ENCODE results near the gene BTD. TPM values are rescaled to one million over a fixed set of nuclear protein-coding genes. Genes with fewer than 3 reads are reported as not detected.
A peak's percentile ranks its signal among the peaks of the same experiment; 100 is the strongest.
"Not testable (repeated sequence)": the region's sequence is repeated elsewhere in the genome, so short reads cannot be mapped to it uniquely, and the experiment has no call there.

BTD gene
- total RNA-seq, 2 experiments from 2014 or later: 8.7 to 9.7 TPM

DNA sequence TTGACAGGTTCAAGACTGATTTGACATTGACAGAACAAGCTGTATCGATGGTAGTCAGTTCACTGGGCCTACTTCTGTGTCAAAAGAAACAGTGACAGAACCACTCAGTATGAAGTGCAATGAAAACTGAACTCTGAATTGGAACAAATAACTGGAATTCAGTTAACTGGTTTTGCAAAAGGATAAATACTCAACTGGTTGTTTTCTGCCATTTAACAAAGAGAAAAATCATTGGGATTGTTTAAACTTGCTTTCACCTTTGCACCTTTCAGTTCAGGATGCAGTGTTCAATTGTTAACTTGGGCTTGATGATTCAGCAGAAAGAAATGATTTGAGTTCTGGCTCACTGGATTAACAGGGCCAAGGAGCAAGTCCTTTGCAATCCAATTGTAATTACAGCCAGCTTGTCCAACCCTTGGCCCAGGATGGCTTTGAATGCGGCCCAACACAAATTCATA lies 4.9 kb downstream of the BTD start:
- Mint-ChIP-seq H3K27me3 (ENCODE audit: low read depth) (no peaks in the 10 kb centered on the region), H3K4me1 (ENCODE audit: low read depth) (peaks cover 29% of the 10 kb centered on the region), H3K36me3 (ENCODE audit: low read depth) (peaks cover 5% of the 10 kb centered on the region), H3K4me3 (no peak overlapping the region), H3K27ac (no peak overlapping the region), H3K9me3 (peaks cover 1% of the 10 kb centered on the region)
- intact Hi-C loops (cut with micrococcal nuclease): no loop called here
- CTCF ChIA-PET: interaction anchor here (0.6 kb wide), 1 partner anchor 210 kb away, joined by 4 read pairs; no protein-coding TSS in a partner anchor
- no peak for DNase-seq

DNA sequence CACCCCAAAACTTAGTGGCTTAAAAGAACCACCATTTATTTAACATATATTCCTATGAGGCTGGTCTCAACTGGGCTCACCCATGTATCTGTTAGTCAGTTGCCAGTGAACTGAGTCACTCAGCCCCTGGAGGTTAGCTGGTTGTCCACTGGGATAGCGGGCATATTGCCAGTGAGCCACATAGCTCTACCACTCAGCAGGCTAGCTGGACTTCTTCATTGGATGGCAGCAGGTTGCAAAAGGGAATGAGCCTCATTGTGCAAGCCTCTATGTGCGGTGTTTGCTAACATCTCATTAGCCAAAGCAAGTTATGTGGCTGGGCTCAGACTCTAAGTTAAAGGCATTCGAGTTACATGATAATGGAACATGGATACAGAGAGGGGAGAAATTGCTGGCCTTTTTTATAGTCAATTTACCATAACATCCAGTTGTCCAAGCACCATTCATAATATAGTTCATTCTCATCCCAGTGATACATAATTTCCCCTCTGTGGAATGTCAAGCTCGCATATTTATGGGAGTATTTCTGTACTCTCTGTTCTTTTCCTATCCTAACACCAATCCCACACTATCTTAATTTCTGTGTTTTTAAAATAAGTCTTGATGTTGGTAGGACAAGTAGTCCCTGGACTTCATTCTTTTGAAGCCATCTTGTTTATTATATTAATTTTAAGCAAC lies 8.7 kb downstream of the BTD start:
- Mint-ChIP-seq H3K4me1 (ENCODE audit: low read depth) (peaks cover 13% of the 10 kb centered on the region), H3K4me3 (no peak overlapping the region), H3K36me3 (ENCODE audit: low read depth) (no peaks in the 10 kb centered on the region), H3K27me3 (ENCODE audit: low read depth) (no peaks in the 10 kb centered on the region), H3K9me3 (no peaks in the 10 kb centered on the region), H3K27ac (no peak overlapping the region)
- CTCF ChIA-PET: no interaction called here
- no peak for DNase-seq
- intact Hi-C loops (cut with micrococcal nuclease): no loop called here

DNA sequence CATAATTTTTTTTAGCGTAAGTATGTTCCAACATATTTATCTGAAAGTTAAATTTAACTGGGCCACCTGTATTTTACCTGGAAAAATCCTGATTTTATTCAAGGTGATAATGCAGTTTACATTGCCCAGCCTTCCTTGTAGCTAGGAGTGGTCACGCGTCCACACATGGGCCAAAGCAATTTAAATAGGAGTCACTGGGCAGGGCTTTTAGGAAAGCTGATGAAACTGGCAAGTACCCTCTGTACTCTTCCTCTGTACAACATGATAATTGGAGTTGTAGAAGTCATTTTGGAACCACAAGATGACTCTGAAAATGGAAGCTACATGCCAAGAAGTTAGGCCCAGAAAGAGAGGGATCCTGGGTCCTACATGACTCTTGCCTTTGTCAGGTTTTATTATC lies 9.5 kb downstream of the BTD start:
- no peak overlapping the region for H3K27ac Mint-ChIP-seq
- DNase-seq: no peak

DNA sequence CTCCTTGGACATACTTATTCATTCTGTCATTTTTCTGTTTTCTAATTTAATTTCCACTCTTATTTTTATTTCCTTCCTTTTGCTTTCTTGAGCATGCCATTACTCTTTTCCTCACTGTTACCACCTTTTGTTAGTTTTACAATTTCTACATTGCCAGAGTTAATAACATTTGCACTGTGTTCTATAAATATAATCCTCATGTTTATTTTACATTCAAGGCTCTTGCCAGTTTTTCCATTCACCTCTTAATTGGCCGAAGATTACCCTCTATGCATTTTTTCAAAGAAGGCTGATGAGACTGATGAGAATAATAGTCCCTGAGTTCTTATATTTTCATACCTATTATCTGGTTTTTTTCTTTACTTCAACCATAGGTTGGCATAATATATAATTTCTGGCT lies 10.5 kb downstream of the BTD start:
- Mint-ChIP-seq H3K27me3 (ENCODE audit: low read depth) (no peaks in the 10 kb centered on the region), H3K27ac (no peak overlapping the region), H3K36me3 (ENCODE audit: low read depth) (no peaks in the 10 kb centered on the region), H3K4me1 (ENCODE audit: low read depth) (peaks cover 6% of the 10 kb centered on the region), H3K4me3 (no peak overlapping the region), H3K9me3 (no peaks in the 10 kb centered on the region)
- CTCF ChIA-PET: interaction anchor here (0.6 to 0.7 kb wide), 2 partner anchors 38 to 231 kb away, joined by 3 read pairs; no protein-coding TSS in a partner anchor
- no peak for DNase-seq
- intact Hi-C loops (cut with micrococcal nuclease): no loop called here

More for the DNA sequence above, 9.5 kb downstream of the BTD start:
- CTCF ChIA-PET: no interaction called here
- H3K27me3 Mint-ChIP-seq (ENCODE audit: low read depth): no peaks in the 10 kb centered on the region
- H3K36me3 Mint-ChIP-seq (ENCODE audit: low read depth): no peaks in the 10 kb centered on the region
- intact Hi-C loops (cut with micrococcal nuclease): no loop called here
- H3K4me1 Mint-ChIP-seq (ENCODE audit: low read depth): peaks cover 12% of the 10 kb centered on the region
- no peaks in the 10 kb centered on the region for H3K9me3 Mint-ChIP-seq
- no peak overlapping the region for H3K4me3 Mint-ChIP-seq

DNA sequence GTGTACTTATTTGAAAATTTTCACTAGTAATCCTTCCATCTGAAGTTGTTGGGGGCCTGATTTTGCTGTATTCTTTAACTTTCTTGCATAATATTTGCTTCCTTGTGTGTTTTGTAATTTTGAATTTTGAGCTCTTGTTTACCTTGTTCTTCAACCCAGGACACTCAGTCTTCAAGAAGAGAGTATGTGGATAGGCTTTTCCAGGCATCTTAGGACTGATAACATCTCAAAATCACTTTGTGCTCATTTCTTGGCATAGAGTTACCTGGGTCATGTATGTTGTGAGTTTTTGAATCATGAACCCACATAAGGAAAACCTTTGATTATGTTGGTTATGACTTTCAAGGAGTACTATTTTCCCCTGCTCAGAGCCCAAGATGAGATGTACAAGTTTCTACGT lies 13.4 kb downstream of the BTD start:
- CTCF ChIA-PET: no interaction called here
- Mint-ChIP-seq H3K36me3 (ENCODE audit: low read depth) (peaks cover 10% of the 10 kb centered on the region), H3K9me3 (peaks cover 10% of the 10 kb centered on the region), H3K4me3 (no peak overlapping the region), H3K27ac (no peak overlapping the region), H3K4me1 (ENCODE audit: low read depth) (peaks cover 2% of the 10 kb centered on the region), H3K27me3 (ENCODE audit: low read depth) (no peaks in the 10 kb centered on the region)
- intact Hi-C loops (cut with micrococcal nuclease): no loop called here
- no peak for DNase-seq

DNA sequence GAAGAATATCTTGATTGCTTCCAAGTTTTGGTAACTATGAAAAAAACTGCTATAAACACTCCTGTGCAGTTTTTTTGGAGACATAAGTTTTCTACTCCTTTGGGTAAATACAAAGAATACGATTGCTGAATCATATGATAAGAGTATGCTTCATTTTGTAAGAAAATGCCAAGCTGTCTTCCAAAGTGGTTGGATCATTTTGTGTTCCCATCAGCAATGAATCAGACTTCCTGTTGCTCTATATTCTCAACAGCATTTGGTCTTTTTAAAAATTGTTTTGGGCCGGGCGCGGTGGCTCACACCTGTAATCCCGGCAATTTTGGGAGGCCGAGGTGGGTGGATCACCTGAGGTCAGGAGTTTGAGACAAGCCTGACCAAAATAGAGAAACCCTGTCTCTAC lies 14.5 kb downstream of the BTD start:
- Mint-ChIP-seq H3K27me3 (ENCODE audit: low read depth) (no peaks in the 10 kb centered on the region), H3K36me3 (ENCODE audit: low read depth) (peaks cover 14% of the 10 kb centered on the region), H3K4me1 (ENCODE audit: low read depth) (peaks cover 2% of the 10 kb centered on the region), H3K4me3 (no peak overlapping the region), H3K27ac (no peak overlapping the region), H3K9me3 (peaks cover 20% of the 10 kb centered on the region)
- CTCF ChIA-PET: no interaction called here
- no peak for DNase-seq
- intact Hi-C loops (cut with micrococcal nuclease): no loop called here

DNA sequence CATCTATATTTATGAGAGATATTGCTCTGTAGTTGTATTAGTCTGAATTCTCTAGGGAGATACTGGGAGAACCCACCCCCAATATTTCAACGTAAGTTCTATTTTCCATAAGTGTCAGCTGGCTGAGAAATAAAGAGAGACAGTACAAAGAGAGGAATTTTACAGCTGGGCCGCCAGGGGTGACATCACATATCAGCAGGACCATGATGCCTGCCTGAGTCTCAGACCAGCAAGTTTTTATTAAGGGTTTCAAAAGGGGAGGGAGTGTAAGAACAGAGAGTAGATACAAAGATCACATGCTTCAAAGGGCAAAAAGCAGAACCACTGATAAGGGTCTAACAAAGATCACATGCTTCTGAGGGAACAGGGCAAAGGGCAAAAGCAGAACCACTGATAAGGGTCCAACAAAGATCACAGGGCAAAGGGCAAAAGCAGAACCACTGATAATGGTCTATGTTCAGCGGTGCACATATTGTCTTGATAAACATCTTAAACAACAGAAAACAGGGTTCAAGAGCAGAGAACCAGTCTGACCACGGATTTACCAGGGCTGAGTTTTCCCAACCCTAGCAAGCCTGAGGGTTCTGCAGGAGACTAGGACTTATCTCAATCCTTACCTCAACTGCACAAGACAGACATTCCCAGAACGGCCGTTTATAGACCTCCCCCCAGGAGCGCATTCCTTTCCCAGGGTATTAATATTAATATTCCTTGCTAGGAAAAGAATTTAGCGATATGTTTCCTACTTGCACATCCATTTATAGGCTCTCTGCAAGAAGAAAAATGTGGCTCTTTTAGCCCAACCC lies 18.3 kb downstream of the BTD start:
- DNase-seq; H3K27me3 Mint-ChIP-seq (ENCODE audit: low read depth); H3K4me3 Mint-ChIP-seq; intact Hi-C loops (cut with micrococcal nuclease); H3K27ac Mint-ChIP-seq; CTCF ChIA-PET: not testable (repeated sequence)
- H3K9me3 Mint-ChIP-seq: peaks cover 29% of the 10 kb centered on the region
- H3K4me1 Mint-ChIP-seq (ENCODE audit: low read depth): peaks cover 24% of the 10 kb centered on the region
- H3K36me3 Mint-ChIP-seq (ENCODE audit: low read depth): peaks cover 24% of the 10 kb centered on the region

DNA sequence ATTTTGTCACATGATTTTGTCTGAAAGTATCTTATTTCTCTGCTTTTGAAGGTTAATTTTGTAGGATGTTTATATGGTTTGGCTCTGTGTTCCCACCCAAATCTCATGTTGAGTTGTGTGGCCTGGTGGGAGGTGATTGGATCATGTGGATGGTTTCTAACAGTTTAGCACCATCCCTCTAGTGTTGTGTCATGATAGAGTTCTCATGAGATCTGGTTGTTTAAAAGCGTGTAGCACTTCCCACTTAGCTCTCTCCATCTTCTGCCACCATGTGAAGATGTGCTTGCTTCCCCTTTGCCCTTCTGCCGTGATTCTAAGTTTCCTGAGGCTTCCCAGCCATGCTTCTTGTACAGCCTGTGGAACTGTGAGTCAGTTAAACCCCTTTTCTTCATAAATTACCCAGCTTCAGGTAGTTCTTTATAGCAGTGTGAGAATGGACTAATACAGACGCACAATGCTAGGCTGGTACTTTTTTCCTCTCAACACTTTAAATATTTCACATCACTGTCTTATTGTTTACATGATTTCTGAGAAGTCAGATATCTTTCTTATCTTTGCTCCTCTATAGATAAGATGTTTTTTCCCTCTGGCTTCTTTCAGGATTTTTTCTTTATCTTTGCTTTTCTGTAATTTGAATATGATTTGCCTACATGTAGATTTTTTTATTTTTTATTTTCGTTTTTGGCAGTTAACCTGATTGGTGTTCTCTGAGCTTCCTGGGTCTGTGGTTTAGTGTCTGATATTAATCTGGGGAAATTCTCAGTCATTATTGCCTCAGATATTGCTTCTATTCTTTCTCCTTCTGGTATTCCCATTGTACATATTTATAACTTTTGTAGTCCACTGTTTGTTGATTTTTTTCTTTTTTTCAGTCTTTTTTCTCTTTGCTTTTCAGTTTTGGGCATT lies 22.2 kb downstream of the BTD start:
- Mint-ChIP-seq H3K27ac (peak overlapping the region; percentile 94), H3K36me3 (ENCODE audit: low read depth) (peaks cover 24% of the 10 kb centered on the region), H3K9me3 (peaks cover 29% of the 10 kb centered on the region), H3K27me3 (ENCODE audit: low read depth) (no peaks in the 10 kb centered on the region), H3K4me3 (peak overlapping the region; percentile 75), H3K4me1 (ENCODE audit: low read depth) (peaks cover 35% of the 10 kb centered on the region)
- peak; percentile 40 for DNase-seq
- CTCF ChIA-PET: interaction anchor here (0.6 to 1.0 kb wide), 2 partner anchors 90 to 189 kb away, joined by 3 to 4 read pairs; no protein-coding TSS in a partner anchor
- intact Hi-C loops (cut with micrococcal nuclease): loop anchor here (1.0 kb wide), 1 partner anchor 22 kb away; the partner anchor contains the start of genes BTD and HACL1

DNA sequence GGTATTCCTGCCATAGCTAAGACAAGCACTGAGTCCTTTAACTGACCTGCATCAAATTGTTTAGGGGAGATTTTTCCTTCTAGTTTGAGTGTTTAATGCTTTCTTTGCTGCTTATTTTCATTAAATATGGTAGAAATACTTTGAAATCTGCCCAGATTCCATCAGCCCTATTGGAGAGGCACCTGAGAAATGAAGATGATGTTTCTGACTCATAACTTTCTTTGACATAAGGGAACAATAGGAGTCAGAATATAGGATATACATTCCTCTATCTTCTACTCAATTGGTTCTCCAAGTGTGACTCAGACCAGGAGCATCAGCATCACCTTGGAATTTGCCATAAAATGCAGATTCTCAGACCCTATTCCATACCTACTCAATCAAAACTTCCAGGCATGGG lies 27.4 kb downstream of the BTD start:
- Mint-ChIP-seq H3K9me3 (no peaks in the 10 kb centered on the region), H3K36me3 (ENCODE audit: low read depth) (no peaks in the 10 kb centered on the region), H3K4me1 (ENCODE audit: low read depth) (peaks cover 55% of the 10 kb centered on the region), H3K4me3 (no peak overlapping the region), H3K27ac (no peak overlapping the region), H3K27me3 (ENCODE audit: low read depth) (no peaks in the 10 kb centered on the region)
- DNase-seq: no peak
- intact Hi-C loops (cut with micrococcal nuclease): no loop called here
- CTCF ChIA-PET: interaction anchor here (3.1 kb wide), 1 partner anchor 183 kb away, joined by 23 read pairs; no protein-coding TSS in a partner anchor

DNA sequence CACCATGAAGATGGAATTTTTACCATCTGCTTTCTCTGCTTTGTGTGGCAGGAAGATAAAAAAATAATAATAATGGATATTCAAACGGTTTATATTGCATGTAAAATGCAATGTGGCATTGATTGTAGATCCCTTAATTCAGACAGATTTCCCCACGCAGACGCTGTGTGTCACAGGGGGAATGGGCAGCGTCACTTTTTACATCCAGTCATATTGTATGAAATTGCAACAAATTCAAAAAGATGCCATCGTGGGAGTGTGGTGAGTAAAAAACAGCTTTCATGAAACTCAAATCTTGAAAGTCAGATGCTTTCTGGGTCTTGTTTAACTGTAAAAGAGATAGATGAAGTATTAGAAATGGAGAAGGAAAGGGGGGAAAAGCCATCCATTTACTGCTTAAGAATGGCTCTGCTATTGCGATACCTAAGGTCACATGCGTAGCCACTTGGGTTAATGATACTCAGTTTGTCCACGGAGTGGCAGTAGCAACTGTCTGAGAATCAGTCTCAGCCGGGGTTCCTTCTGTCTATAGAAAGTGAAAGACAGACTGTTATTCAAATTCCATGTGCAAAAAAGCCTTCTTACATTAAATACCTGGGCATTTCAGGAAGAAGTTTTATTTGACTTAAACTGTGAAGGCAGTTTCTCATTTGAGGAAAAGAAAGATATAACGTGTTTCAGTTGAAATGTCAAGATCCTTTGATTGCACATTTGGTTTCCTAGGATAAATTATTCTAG lies 28.5 kb downstream of the BTD start:
- intact Hi-C loops (cut with micrococcal nuclease): loop anchor here (1.0 to 5.0 kb wide), 9 partner anchors 17 to 617 kb away; no protein-coding TSS in a partner anchor
- Mint-ChIP-seq H3K27ac (peak overlapping the region; percentile 28), H3K27me3 (ENCODE audit: low read depth) (no peaks in the 10 kb centered on the region), H3K4me3 (peak overlapping the region; percentile 37), H3K9me3 (no peaks in the 10 kb centered on the region), H3K4me1 (ENCODE audit: low read depth) (peaks cover 46% of the 10 kb centered on the region), H3K36me3 (ENCODE audit: low read depth) (no peaks in the 10 kb centered on the region)
- CTCF ChIA-PET: interaction anchor here (0.7 to 3.1 kb wide), 11 partner anchors 12 to 418 kb away, joined by 3 to 23 read pairs (median 4); partner anchors contain the start of gene ANKRD28
- peak; percentile 84 for DNase-seq

DNA sequence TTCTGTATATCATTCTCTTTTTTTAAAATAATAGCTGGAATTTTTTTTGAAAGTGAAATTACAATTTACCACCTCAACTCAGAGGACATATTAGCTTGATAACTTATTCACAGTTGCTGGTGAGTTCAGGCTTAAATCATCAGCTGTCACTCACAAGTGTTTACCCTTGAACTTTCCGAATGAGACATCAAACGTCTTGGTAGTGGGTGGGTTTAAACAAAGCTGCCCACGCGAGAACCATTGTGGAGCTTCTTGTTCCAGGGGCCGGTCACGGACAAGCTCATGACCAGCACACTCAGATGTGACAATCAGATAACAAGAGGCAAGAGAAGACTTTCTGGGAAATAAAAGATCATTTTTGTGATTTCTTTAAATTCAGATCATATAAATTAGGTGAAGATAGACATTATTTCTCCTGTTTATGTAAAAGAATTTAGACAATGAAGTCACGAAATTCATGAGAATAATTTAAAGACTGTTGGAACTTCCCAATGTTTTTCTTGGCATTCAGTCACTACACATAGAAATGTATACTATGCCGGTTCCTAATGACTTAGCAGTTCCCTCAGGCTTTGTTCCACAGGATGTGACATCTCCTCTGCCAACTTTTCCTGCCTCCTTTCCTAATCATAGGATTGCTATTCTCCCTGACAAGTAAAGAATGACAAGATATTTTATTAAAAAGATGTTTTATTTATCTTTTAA lies 29.3 kb downstream of the BTD start:
- Mint-ChIP-seq H3K36me3 (ENCODE audit: low read depth) (no peaks in the 10 kb centered on the region), H3K27ac (peak overlapping the region; percentile 5), H3K4me3 (no peak overlapping the region), H3K4me1 (ENCODE audit: low read depth) (peaks cover 44% of the 10 kb centered on the region), H3K27me3 (ENCODE audit: low read depth) (no peaks in the 10 kb centered on the region), H3K9me3 (no peaks in the 10 kb centered on the region)
- DNase-seq: no peak
- intact Hi-C loops (cut with micrococcal nuclease): loop anchor here (1.0 to 5.0 kb wide), 9 partner anchors 16 to 617 kb away; no protein-coding TSS in a partner anchor
- CTCF ChIA-PET: interaction anchor here (0.7 to 3.1 kb wide), 10 partner anchors 13 to 417 kb away, joined by 3 to 23 read pairs (median 4); partner anchors contain the start of gene ANKRD28

Data from activated naive CD4-positive, alpha-beta T cell treated with anti-CD3 and anti-CD28 coated beads for 36 hours (primary cell).